ENCODE results near the gene CRYBG1. TPM values are rescaled to one million over a fixed set of nuclear protein-coding genes. Genes with fewer than 3 reads are reported as not detected.
A peak's percentile ranks its signal among the peaks of the same experiment; 100 is the strongest.

The CRYBG1 gene
- total RNA-seq, 1 donor, result 105 TPM

GRCh38 chr6:106372838-106373501 is 12.5 kb downstream of the CRYBG1 start:
- DNase-seq (ENCODE audit: low read depth), result no peak
- no peak for TF ChIP-seq CTCF (IDR thresholded peaks at IDR 0.05; ENCODE audit: insufficient read depth, low read length)
- H3K4me3 ChIP-seq (ENCODE audit: low read depth, low read length), result no peak overlapping the region

- H3K4me3 ChIP-seq (ENCODE audit: low read depth, low read length), result no peak overlapping the region
- no peak for TF ChIP-seq CTCF (IDR thresholded peaks at IDR 0.05; ENCODE audit: insufficient read depth, low read length)
- no peak for DNase-seq (ENCODE audit: low read depth)
Measured at GRCh38 chr6:106373502-106374239, 13.2 kb downstream of the CRYBG1 start.

- TF ChIP-seq CTCF (IDR thresholded peaks at IDR 0.05; ENCODE audit: insufficient read depth, low read length), result no peak
- H3K4me3 ChIP-seq (ENCODE audit: low read depth, low read length), result no peak overlapping the region
- DNase-seq (ENCODE audit: low read depth), result peak; percentile 91
Measured at GRCh38 chr6:106377061-106377540, 16.6 kb downstream of the CRYBG1 start.

GRCh38 chr6:106379951-106380350 is 19.4 kb downstream of the CRYBG1 start:
- DNase-seq (ENCODE audit: low read depth), result no peak
- no peak overlapping the region for H3K4me3 ChIP-seq (ENCODE audit: low read depth, low read length)
- TF ChIP-seq CTCF (IDR thresholded peaks at IDR 0.05; ENCODE audit: insufficient read depth, low read length), result no peak

- no peak overlapping the region for H3K4me3 ChIP-seq (ENCODE audit: low read depth, low read length)
- no peak for TF ChIP-seq CTCF (IDR thresholded peaks at IDR 0.05; ENCODE audit: insufficient read depth, low read length)
- DNase-seq (ENCODE audit: low read depth), result peak; percentile 35
Measured at GRCh38 chr6:106380407-106380806, 19.9 kb downstream of the CRYBG1 start.

- H3K4me3 ChIP-seq (ENCODE audit: low read depth, low read length), result no peak overlapping the region
- TF ChIP-seq CTCF (IDR thresholded peaks at IDR 0.05; ENCODE audit: insufficient read depth, low read length), result no peak
- DNase-seq (ENCODE audit: low read depth), result no peak
Measured at GRCh38 chr6:106381223-106381622, 20.7 kb downstream of the CRYBG1 start.

Data from fibroblast of the aortic adventitia (primary cell).